T-helper 2 cell treated with Interferon-gamma antibody and Interleukin-4, amounts not matched to agents 100 ng/mL and 5 ng/mL, for 36 hours (primary cell): Measurements from ENCODE around the gene PEAK1. TPM values are rescaled to one million over a fixed set of nuclear protein-coding genes. Genes with fewer than 3 reads are reported as not detected.

Experiments
- intact Hi-C: fragments of 100-400 bp; cut with micrococcal nuclease; formaldehyde crosslinking; loops from one replicate; pipeline ENCODE4 v1.15.1; 2023
- total RNA-seq: library from RNA; stranded (reverse); gene quantifications from 2 replicates; pipeline ENCODE4 v1.2.3, GENCODE V29; 2022

The PEAK1 gene
- total RNA-seq, 1 donor from 2014 or later = 16.6 TPM

DNA sequence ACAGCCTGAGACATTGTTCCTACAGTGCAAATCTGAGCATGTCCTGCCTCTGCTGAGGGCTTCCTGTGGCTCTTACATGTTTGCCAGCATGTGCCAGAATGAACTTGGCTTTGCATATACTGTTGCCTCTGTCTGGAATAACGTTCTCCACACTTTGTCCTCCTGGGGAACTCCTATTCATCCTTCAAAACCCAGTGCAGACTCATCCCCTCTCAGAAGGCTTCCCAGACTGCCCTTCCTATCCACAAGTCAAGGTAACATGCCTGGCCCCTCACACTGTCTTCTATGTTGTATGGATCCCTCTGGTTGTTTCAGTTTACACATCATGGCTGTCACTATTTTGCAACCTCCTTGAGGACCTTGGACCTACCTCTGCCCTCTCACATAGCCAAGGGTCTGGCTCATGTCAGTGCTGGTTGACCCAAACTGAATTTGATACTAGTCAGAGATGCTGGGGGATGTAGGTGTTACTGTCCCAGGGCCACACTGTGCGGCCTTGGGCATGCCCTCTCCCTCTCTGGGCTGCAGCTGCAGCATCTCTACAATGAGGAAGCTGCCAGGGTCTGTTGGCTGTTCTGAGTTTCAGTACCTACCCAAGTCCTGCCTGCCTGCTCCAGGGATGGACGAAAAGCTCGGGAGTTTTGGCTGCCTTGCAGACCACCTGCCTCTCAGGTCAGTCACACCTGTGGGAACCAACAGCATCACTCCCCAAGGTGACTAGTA, 320.0 kb downstream of the PEAK1 start:
- intact Hi-C loops = no loop called here

DNA sequence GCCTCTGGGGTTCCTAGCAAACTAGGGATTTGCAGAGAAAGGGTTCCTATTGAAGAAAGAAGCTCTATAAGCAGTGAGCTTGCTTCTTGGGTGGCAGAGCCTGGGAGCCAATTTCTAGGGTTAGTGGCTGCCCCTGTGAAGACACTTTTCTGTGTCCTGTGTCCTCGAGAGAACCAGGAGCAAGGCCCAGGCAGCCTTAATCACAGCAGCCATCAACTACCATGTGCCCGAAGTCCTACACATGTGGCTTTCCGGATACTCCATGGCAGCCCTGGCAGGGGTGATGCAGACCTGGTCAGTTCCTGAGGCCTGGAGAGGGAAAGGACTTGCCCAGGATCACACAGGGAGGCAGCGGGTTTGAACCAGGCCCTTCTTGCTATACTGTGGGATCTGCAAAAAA, 321.3 kb downstream of the PEAK1 start:
- intact Hi-C loops = no loop called here

DNA sequence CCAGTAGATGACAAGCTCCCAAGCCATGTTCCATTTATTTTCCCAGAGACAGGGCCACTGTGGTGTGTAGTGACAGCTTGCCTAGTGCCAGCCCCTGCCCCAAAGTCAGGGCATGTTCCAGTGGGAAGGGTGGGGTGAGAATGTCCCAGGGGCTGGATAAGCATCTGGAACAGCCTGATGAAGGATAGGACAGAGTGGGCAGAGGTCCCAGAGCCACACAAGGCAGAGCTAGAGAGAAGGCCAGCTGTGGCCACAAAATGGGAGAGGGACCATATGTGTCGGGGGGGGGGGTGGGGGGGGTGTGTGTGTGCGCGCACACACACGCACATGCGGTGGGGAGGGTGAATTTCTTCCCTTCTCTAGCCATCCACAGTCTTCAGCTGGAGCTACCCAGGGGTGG, 322.0 kb downstream of the PEAK1 start:
- intact Hi-C loops = no loop called here

DNA sequence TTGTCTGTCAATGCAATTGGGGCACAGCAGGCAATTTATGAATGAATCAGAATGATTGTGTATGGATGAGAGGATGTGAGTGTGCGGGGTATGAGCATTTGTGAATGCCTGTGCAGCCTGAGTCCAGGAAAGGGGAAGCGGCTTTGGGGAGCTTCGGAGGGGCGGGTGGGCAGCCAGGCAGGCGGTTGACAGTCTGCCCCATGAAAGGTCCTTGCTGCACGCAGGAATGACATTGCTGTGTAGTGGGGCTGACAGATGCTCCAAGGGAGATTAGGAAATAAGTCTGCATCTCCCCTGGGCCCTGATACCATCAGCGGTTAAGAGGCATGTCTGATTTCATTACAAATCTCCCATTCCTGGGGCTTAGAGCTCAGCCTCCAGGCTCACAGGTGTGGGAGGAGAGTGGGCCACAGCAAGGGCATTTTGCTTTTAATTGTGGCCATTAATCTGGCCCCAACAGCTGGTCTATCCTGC, 322.6 kb downstream of the PEAK1 start:
- intact Hi-C loops = no loop called here

DNA sequence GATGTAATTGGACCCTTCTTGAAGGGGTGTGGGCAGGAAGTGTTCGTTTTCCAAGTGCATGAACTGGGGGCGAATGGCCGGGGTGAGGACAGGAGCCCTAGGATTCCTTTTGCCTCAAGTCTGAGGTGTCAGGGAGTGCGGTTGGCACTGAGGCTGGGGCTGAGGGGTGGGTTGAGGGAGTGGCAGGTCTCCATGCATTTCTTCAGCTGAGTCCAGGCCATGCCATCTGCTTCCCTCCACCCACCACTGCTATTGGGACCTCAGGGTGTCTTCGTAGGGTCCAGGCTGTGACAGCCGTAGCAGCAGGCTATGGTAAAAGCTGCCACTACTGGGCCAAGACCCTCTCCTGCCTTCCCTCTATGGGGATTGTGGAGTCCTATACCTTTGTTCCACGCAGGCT, 323.4 kb downstream of the PEAK1 start:
- intact Hi-C loops = no loop called here

DNA sequence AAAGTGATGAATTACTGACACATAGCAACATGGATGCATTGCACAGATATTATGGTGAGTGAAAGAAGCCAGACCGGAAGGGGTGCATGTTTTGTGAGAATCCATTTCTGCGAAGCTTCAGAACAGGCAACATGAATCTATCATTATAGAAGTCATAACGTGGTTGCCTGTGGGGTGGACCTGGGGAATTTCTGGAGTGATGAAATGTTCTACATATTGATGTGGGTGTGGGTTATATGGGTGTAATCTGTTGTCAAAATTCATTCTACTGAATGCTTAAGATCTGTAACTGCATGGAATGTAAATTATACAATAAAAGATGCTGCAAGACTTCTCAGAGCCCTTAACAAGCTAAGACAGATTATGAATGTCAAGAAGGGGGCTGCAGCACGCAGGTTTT, 323.8 kb downstream of the PEAK1 start:
- intact Hi-C loops = no loop called here

DNA sequence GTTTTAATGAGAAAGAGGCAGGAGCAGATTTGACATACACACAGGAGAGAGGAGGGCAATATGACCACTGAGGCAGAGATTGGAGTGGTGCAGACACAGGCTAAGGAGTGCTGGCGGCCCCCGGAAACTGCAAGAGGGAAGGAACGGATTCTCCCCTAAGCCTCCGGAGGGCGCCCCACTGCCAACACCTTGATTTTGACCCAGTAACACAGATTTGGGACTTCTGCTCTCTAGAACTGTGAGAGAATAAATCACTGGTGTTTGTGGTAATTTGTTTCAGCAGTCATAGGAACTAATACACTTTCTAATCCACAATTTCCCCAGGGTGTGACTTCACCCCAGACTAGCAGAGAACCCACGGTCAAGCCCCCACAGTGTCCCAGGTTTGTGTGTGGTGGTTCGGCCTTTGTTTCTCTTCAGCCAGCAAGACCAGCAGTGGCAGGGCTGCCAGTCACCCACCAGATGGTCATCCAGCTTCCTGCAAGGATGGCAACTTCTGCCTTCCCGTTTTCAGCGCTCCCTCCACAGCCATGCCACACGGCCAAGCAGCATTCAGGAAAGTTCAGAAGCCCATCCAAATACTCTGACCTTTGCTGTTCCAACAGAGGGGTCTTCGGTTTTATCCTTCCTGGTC, 325.4 kb downstream of the PEAK1 start:
- intact Hi-C loops = no loop called here

DNA sequence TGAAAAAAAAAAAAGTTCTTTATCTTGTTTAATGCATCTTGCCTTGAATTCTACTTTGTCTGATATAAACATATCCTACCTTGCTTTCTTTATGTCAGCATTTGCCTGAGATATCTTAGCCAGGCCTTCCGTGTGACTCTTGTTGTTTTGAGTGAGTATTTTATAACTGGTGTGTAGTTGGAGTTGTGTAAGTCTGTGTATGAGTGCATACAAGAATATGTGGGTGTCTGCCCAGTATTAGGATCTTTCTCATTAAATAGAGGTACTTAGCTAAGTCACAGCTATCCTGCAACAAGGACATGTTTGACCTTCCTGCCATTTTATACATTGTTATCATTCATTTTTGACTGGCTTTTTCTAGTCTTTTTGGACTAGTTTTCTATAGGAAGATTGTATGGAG, 326.5 kb downstream of the PEAK1 start:
- intact Hi-C loops = no loop called here

DNA sequence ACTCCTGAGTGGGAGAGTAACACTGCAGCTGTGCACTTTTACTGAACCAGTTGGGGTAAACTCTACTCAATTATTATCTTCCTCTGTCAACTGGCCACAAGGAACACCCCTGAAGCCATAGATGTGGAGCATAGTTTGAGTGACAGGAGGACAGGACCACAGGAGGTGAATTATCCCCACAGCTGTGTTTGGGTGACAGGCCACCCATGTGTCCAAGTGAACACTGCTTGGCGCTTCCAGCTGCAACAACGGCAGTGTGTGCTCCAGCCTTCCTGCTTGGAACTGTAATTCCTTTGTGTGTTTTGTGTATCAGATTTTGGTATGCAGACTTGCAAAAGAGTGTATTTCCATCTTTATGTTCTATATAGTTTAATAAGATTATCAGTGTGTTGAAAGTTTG, 328.8 kb downstream of the PEAK1 start:
- intact Hi-C loops = no loop called here

DNA sequence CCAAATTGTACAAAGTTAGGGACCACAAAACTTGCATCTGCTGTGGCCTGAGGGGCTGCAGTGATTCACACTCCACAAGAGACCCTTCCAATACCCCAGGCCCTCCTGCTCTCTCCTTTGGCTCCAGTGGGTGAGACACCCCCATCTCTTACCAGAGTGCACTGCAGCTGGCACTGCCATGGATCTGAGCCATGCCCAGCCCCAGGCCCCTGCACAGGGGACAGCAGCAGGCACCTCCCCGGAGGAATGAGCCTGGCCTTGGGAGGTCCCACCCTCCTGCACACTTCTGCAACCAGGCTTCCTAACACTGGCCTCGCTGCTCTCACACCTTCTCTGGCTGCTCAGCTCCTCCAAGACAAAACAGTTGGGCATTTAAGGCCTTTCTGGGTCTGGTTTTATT, 332.7 kb downstream of the PEAK1 start:
- intact Hi-C loops = no loop called here

DNA sequence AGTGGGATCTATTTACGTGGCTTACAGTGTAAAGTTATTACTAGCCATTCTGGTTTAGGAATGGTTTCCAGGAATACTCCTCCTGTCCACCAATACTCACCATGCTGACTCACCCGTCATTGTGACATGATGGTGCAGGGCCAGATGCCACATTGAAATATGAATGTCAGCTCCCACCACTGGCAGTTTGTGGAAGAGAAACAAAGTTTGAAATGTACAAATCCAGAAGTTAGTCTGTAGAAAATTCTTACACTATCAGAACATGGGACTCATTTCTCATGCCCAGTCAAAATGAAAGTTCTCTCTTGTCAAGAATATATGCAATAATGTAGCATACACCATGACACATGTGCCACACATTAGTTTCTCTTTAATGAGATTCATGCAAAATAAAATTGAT, 334.6 kb downstream of the PEAK1 start:
- intact Hi-C loops = no loop called here

DNA sequence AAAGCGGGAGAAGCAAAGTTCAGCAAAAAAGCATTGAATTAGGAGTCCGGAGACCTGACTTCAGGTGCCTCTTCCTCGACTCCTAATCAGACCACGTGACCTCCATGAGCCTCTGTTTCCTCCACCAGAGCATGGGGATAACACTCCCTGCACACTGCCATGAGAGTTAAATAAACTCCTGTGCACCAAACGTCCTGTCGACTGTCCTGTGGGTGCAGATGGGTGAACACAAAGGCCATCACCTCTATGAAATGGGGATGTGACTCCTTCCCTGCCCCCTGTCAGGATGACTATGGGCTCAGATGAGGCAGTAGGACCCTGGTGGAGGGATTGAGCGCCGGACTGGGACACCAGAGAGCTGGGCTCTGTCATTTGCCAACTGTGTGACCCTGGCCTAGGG, 335.5 kb downstream of the PEAK1 start:
- intact Hi-C loops = no loop called here

DNA sequence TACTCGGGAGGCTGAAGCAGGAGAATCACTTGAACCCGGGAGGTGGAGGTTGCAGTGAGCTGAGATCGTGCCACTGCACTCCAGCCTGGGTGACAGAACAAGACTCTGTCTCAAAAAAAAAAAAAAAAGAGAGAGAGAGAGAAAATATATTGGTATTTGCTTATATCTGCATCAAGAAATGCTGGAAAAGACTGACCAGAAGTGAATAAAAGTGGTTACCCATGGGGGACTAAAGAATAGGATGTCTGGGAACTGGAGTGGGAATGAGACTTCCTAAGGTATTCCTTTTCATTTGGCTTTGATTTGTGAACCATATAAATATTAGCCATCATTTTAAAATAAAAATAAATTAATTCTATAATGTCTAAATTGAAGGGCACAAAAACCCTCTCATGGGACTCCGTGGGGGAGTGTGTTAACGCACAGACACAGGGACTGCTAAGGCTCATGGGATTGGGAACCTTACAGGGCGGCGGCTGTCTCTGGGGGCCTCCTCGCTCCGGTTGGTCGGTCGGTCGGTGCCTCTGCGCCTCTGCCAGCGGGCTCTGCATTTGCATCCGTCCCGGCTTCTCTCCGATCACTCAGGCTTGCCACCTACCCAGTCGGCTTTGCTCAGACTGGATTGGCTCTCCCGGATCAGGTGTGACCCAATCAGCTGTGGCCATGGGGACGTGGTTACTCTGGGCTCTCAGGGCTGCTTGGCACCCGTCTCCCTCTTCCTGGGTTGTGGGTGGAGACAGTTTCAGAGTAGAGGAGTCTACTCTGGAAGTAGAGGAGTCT, 336.3 kb downstream of the PEAK1 start:
- intact Hi-C loops = no loop called here

DNA sequence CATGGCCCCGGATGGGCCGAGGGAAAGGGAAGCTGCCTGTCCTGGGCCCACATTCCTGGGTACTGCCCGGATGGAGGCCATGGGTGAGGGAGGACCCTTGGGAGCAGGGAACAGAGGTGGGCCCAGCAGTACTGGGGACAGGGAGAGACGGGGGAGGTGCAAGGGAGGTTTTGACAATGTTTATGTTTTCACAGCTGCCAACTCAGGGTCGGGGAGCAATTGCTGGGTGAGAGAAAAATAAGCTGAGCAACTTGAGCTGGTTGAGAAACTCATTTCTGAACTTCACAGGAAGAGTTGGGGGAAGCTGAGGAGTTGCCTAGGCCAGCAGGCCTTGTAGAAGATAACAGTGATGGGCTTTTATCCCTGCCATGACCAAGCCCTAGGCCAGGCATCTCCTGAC, 337.9 kb downstream of the PEAK1 start:
- intact Hi-C loops = no loop called here

DNA sequence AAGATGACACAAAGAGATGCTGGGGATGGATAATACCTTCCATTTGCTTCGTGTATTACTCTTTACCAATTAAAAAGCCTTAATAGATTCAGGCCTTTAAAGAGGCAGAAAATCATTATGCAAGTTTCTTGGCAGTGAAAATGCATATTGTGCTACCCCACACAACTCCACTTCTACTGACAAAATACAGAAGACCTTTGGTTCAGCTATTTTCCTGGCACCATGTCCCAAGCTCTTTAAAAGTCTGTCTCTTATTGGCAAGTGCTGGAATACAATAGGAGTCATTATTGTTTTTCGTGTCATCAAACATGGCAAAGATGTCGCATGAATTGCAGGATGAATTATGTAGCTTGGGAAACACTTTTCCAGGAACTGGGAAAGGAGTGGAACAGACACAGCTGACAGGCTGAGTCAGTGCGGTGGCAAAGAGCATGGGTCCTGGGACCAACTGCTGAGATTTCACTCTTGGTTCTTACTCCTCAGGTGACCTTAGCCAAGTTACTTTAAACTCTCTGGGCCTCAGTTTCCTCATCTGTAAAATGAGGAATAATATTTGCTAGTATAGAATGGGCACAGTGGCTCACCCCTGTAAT, 343.5 kb downstream of the PEAK1 start:
- intact Hi-C loops = no loop called here

DNA sequence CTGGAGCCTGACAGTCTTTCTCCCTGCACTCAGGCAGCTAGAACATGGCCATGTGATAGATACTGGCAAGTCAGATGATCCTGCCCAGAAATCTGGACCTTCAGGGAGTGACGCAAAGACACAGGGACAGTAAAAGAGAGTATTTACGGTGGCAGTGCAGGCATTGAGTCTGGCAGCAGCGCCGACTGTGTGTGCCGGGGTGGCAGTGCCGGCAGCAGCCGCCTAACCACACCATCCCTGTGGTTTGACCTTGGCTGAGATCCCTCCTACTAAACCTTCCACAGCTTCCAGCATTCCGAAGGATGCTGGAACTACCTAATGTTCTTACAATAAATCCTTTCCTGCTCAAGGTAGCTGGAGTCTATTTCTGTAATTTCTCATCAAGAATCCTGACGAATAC, 344.4 kb downstream of the PEAK1 start:
- intact Hi-C loops = no loop called here

DNA sequence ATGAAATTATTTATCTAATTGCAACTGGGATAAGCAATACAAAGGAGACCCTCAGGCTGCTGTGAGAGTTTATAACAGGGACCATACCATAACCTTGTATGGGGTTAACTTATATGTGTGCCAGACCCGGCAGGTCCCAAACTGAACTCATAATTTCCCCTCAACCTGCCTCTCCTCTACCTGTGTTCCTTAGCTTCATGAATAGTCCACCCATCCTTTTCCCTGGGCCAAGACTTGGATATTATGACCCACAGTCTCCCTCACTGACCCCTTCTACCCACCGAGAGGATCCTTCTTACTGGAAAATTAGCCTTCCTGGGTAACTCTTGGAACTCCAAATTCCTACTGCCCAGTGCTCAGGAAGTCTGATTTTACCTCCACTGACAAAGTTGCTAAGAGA, 345.6 kb downstream of the PEAK1 start:
- intact Hi-C loops = loop anchor here (5.0 kb wide), 1 partner anchor 348 kb away; the partner anchor contains the start of genes HMG20A and PEAK1

DNA sequence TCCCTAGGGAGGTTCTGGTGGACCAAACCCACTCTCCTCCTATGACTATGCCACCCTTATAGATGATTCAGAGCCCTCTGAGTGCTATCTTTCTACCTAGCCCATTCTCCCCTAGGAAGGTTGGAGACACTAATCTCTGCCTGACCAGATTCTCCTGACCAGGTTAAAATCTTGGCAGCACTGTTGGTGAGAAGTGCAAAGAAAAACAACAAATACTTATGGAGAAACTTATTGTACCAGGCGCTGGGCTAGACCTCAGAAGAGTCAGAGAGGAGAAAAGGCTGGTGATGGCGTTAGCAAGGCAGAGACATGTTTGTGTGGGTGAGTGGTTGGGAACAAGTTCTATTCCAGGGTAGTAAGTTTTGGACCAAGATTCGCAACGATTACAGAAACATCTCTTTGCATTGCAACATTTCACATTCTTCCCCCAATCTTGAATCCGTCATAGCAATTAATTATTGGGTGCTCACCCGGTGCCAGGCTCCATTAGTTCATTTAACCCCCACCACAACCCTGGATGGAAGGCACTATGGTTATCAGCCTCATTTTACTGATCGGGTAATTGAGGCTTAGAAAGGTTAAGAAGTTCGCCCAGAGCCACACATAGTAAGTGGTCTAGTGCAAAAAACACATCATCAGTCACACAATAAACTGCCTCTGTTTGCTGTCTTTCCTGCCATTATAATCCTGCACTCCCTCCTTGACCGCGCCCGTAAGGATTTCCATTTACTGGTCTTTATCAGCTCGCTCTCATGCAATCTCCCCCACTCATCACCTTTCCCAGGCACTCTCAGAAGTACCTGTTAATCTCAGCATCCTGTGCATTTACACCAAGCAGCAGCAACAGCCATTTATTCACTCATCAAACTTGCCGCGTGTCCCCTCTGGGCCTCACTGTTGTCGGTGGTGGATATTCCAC, 348.3 kb downstream of the PEAK1 start:
- intact Hi-C loops = loop anchor here (2.0 to 5.0 kb wide), 2 partner anchors 141 to 351 kb away; partner anchors contain the start of genes HMG20A, PEAK1 and RCN2

DNA sequence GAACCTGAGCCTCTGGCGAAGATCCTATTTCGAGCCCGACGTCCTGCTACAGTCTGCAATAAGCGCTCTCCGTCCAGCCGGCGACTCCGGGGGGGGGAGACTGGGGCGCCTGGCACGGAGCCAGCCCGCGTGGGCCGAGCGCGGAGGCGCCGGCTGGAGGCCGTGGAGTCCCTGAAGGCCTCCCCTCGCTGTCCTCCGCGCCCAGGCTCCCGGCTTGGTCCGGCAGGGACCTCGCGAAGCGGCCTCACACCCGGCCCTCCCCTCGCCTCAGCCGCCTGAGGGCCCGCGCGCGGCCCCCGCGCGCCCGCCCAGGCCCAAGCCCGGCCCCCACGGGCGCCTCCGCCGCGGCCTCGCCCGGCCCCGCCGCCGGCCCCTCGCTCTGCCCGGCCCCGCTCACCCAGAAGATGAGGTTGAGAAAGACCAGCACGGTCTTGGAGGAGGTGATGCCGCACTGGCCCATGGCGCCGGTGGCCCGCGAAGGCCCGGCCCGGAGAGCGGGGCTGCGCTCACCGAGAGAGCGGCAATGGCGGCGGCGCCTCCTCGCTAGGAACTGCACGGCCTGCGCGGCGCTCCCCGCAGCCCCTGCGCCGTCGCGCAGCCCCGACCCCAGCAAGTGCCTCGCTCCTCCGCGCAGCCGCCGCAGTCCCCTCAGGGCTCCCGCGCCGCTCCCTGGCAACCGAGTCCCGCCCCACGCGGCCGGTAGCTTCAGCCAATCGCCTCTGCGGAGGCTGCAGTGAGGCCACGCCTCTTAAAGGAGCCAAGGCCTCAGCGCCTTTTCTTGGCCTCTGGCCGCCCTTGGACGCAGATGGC, 349.2 kb downstream of the PEAK1 start, which contains the start of gene TSPAN3:
Gene TSPAN3 (minus strand): TSS at position 615 of the 810 bp plus-strand sequence. CDS start 155 bp downstream, at position 460.
- intact Hi-C loops = loop anchor here (2.0 to 5.0 kb wide), 2 partner anchors 140 to 352 kb away; partner anchors contain the start of genes HMG20A, PEAK1 and RCN2

DNA sequence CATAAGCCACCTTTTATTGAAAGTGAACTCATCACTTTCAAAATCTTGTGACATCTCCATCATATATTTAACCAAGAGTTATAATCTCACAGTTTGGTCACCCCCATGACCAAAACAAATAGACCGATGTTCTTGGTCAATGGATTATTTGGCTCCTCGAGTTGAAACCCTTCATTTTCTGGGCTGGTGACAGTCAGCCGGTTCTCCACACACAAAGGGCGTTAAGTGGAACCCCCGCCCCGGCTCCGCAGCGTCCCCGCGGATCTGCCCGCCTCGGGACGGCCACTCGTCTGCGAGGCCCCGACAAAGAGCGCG, 349.8 kb downstream of the PEAK1 start:
- intact Hi-C loops = loop anchor here (2.0 to 5.0 kb wide), 2 partner anchors 139 to 352 kb away; partner anchors contain the start of genes HMG20A, PEAK1 and RCN2
